Suppressor macrophage treated with lipopolysaccharide for 4 hours (primary cell): ENCODE measurements around the gene SIRT1.
A peak's percentile ranks its signal among the peaks of the same experiment; 100 is the strongest.
"Not testable (repeated sequence)": the region's sequence is repeated elsewhere in the genome, so short reads cannot be mapped to it uniquely, and the experiment has no call there.

Experiments used
- DNase-seq: peaks from one replicate; pipeline ENCODE4 v3.0.0-alpha.2; 2020

SIRT1 gene

DNA sequence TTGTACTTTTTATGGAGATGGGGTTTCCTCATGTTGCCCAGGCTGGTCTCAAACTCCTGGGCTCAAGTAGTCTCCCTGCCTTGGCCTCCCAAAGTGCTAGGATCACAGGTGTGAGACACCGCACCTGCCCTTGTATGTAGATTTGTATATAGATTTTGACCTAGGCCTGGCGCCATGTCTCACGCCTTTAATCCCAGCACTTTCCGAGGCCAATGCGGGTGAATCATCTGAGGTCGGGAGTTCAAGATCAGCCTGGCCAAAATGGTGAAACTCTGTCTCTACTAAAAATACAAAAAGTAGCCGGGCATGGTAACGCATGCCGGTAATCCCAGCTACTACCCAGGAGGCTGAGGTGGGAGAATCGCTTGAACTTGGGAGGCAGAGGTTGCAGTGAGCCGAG is 7.0 kb upstream of the SIRT1 start:
- not testable (repeated sequence) for DNase-seq

DNA sequence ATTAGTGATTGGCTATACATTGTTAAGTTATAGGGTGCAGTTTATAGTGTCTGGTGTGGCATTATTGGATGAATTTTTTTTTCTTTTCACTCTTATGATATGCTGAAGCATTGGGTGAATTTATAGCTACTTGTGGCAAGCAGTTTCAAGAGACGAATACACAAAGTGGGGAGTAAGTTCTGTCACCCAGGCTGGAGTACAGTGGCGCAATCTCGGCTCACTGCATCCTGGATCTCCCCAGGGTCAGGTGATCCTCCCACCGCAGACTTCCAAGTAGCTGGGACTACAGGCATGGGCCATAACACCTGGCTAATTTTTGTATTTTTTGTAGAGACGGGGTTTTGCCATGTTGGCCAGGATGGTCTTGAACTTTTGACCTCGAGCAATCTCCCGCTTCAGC is 6.3 kb upstream of the SIRT1 start:
- DNase-seq = no peak

DNA sequence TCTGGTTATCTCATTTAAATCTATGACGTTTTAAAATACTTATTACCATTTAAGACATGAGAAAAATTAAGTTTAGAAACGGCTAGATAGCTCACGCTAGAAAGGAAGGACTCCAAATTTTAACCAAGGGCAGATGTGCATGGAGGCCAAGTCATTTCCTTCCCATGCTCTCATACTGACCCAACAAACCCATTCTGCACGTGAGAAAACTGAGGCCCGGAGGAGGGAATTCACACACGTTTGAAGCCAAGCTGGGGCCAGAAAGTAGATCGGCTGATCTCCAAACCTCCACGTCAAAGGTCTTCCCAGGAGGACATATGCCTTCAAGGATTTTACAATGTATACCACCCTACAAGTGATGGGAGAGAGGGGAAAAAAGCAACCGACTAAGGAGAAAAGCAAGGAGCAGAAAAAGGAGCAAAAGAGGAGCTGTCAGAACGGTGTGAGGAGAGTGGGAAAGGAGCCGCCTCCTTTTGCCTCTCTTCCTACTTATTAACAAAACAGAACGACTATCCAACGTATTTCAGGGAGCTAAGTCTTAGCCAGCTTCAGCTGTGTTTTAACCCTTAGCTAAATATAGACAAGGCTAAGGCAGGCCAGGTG is 645 bp upstream of the SIRT1 start:
- DNase-seq = peak; percentile 12

DNA sequence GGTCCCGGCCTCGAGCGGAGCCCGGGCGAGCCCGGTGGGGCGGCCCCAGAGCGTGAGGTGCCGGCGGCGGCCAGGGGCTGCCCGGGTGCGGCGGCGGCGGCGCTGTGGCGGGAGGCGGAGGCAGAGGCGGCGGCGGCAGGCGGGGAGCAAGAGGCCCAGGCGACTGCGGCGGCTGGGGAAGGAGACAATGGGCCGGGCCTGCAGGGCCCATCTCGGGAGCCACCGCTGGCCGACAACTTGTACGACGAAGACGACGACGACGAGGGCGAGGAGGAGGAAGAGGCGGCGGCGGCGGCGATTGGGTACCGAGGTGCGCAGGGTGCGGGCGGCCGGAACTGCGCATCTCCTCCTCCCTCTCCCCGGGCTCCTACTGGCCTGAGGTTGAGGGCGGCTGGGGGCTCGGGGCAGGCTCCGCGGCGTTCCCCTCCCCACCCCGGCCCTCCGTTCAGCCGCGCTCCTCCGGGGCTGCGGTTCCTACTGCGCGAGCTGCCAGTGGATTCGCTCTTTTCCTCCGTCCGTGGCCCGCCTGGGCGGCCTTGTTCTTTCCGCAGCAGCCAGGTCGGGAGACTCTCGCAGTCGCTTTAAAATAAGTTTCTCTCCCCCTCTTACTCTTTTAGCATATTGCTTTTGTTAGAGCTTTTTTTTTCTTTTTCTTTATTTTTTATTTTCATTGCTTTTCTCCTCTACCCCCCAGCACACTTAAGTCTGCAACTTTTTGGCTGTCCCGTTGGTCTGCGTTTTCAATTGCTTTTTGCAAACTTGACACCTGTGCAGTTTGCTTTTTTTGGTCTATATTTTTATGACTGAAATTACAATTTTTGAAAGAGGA is 600 bp downstream of the SIRT1 start:
- DNase-seq = peak; percentile 83

DNA sequence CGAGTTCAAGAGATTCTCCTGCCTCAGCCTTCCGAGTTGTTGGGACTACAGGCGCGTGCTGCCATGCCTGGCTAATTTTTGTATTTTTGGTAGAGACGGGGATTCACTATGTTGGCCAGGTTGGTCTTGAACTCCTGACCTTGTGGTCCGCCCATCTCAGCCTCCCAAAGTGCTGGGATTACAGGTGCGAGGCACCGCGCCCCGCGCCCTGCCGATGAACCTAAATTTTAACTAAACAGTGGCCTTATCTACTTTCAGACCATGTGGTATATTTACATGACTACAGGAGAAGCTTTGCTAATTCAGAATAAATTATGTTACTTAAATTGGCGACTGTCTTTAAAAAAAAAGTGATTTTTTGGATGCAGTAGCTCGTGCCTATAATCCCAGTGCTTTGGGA is 9.2 kb downstream of the SIRT1 start:
- DNase-seq = no peak

DNA sequence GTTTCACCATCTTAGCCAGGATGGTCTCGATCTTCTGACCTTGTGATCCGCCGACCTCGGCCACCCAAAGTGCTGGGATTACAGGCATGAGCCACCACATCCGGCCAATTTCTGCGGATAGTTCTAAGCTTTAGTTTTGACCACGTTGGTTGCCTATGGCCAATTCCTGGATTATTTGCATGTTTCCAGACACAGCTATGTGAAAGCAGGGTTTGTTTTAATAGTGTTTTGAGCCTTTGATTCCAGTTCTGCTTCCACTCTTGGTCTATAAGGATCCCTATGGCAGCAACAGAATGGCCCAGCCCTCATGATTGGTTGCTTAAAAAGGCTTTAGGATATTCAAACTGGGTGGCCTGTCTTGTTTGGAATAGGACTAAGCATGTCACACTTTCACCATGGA is 19.1 kb downstream of the SIRT1 start:
- DNase-seq = no peak

DNA sequence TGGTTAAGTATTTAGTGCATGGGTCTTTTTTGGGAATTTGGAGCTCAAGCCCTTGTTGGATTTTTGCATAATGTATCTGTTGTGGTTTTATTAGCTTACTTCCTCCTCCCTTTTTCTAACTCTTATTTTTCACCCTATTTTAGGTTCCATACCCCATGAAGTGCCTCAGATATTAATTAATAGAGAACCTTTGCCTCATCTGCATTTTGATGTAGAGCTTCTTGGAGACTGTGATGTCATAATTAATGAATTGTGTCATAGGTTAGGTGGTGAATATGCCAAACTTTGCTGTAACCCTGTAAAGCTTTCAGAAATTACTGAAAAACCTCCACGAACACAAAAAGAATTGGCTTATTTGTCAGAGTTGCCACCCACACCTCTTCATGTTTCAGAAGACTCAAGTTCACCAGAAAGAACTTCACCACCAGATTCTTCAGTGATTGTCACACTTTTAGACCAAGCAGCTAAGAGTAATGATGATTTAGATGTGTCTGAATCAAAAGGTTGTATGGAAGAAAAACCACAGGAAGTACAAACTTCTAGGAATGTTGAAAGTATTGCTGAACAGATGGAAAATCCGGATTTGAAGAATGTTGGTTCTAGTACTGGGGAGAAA is 28.0 kb downstream of the SIRT1 start:
- DNase-seq = no peak

DNA sequence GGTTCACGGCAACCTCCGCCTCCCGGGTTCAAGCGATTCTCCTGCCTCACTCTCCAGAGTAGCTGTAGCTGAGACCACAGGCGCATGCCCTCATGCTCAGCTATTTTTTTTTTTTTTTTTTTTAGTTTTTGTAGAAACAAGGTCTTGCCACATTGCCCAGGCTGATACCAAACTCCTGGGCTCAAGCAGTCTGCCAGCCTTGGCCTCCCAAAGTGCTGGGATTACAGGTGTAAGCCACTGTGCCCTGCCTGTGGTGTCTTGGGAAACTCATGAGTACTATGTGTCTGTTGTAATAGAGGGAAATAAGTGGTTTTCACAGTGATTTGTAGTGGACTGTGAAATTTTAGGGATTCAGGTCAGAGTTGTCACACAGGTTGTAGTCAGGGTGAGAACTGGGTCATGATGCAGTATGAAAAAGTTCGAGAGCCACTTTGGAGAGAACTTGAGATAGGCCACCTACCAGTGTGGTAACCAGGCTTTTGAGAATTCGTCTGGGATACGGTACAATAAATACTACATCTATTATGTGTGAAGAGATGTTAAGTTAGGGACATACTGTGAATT is 30.4 kb downstream of the SIRT1 start:
- no peak for DNase-seq

DNA sequence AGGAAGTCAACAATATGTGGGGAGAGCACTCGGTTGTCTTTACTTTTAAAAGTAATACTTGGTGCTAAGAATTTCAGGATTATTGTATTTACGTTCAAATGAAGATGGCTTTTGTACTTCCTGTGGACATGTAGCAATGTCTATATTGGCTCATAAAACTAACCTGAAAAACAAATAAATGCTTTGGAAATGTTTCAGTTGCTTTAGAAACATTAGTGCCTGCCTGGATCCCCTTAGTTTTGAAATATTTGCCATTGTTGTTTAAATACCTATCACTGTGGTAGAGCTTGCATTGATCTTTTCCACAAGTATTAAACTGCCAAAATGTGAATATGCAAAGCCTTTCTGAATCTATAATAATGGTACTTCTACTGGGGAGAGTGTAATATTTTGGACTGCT is 32.7 kb downstream of the SIRT1 start:
- no peak for DNase-seq

DNA sequence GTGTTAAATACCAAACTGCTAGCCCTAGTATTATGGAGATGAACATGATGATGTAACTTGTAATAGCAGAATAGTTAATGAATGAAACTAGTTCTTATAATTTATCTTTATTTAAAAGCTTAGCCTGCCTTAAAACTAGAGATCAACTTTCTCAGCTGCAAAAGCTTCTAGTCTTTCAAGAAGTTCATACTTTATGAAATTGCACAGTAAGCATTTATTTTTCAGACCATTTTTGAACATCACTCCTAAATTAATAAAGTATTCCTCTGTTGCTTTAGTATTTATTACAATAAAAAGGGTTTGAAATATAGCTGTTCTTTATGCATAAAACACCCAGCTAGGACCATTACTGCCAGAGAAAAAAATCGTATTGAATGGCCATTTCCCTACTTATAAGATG is 33.2 kb downstream of the SIRT1 start:
- DNase-seq = no peak

DNA sequence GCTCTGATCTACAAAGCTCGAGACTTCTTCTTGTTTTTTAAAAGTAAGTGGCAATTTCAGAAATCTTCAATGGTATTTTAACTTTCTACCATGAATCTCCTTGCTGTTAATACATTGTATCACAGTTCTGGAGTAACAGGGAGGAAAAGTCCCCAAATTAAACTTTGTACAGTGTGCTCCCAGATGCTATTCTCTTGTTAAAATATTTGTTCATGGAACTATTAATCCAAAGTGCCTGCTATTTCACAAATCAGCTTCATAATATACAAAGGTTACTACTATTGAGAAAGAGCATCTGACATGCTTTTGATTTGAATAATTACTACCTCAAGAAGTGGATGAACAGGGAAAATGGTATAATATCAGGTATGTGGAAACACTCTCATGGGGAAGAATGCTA is 36.6 kb downstream of the SIRT1 start:
- DNase-seq = no peak

DNA sequence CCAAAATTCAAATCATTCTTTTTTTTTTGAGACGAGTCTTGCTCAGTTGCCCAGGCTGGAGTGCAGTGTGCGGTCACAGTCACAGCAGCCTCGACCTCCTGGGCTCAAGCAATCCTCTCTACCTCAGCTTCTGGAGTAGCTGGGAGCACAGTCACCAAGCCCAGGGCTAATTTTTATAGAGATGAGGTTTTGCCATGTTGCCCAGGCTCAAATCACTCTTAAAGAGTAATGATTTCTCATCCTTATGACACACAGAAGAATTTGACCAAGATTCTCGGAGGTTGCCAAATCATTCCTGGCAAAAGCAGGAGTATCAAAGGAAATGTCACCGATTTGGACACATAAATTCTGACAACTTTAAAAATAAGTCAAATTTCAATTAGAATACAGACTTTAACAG is 39.1 kb downstream of the SIRT1 start:
- DNase-seq = no peak

DNA sequence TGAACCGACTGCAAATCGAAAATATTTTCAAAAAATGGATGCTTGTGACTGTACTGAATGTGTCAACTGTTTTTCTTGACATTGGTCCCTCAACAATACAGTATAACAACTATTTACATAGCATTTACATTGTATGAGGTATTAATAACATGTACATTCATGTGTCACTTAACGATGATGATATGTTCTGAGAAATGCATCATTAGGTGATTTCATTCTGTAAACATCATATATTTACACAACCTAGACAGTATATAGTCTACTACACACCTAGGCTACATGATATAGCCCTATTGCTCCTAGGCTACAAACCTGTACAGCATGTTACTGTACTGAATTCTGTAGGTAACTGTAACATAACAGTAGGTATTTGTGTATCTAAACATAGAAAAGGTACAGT is 39.7 kb downstream of the SIRT1 start:
- DNase-seq = no peak

DNA sequence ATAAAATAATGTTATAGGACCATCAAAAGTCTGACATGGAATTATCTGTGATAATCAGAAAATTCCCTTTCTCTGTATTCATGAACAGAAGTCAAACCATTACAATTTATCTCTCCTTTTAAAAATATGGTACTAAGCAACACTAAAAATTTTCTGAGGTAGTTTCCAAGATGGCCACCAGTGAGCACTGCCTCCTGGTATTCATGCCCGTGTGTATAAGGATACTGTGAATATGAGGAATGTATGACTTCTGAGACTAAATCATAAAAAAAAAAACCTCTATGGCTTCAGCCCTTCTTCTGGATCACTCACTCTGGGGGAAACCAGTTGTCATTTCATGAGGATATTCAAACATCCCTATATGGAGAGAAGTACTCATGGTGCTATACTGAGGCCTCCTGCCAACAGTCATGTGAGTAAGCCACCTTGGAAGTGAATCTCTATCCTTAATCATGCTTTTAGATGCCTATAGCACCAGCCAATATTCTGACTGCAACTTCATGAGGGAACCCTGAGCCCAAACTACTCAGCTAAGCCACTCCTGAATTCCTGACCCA is 41.1 kb downstream of the SIRT1 start:
- DNase-seq = no peak

DNA sequence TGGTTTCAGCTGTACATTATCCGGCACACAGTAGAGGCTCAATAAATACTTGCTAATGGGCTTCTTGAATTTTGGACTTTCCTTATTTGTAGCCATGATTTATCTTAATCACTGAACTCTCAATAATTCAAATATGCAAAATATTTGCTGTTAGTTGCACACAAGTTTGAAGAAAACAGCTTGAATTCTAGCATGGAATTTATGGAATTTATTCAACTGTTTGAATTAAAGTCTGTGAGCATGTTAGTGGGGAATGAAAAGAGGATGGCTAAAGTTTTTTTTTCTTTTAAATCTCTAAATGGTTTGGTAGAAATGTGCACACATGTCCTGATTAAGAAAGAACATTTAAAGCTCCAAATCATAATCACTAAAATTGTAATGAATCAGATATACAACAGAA is 42.5 kb downstream of the SIRT1 start:
- no peak for DNase-seq

DNA sequence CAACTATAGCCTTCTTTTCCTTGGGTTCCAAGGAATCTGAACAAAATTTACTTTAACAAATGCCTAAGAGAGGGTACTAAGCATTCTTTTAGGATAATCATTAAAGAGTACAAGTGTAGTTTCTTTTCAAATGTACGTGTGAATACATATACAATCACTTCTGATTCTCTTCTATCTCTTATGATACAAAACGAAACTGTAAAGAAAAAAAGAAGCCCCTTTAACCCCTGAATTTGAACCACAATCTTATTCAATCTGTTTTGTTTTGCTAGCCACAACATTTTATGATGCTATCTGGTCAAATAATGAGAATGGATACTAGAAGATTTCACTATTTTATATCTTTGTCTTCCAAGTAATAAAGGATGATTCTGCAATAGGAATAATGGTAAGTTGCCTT is 48.7 kb downstream of the SIRT1 start:
- no peak for DNase-seq

DNA sequence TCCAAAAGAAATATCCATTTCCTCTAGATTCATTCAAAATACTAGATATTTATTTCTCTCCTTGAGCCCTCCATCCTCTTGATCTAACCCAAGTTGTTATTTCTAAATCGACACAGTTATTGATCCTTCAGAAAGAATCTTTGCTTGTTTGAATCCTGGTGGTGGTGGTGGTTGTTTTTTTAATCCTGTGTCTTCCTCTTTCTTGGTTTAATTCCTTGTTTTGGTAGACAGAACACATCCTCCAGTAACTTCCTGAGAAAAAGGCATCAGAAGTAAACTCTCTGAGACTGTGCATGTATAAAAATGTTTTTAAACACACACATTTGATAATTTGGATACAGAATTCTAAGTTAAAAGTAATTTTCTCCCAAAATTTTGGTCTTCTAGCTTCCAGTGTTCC is 49.9 kb downstream of the SIRT1 start:
- peak; percentile 8 for DNase-seq

DNA sequence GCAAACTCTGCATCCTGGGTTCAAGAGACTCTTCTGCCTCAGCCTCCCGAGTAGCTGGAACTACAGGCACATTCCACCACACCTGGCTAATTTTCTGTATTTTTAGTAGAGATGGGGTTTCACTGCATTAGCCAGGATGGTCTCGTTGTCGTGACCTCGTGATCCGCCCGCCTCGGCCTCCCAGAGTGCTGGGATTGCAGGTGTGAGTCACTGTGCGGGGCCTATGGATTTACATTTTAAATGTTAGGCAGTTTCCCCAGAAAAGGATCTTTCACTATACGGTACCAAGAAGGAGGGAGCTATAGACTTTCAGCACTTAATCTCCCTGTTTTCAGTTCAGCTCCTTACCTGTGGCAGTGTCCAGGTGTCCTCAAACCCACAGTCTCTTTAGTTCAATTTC is 50.8 kb downstream of the SIRT1 start:
- no peak for DNase-seq

DNA sequence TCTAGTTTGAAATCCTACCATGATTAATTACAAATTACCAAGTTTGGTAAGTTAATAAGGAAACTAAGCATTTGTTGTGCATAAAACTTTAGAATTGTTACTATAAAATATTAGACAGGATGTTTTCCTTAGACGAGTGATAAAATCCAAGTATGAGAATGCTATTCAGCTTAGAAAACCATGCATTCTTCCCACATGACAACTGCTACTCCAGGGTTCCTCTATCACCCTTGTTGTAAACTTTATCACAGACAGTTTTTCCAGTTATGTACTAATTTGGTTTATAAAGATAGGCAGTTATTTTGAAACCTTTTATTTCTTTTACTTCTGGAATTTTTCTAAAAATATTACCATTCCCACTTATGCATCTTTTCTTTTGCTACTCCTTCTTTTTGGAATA is 52.0 kb downstream of the SIRT1 start:
- DNase-seq = no peak

DNA sequence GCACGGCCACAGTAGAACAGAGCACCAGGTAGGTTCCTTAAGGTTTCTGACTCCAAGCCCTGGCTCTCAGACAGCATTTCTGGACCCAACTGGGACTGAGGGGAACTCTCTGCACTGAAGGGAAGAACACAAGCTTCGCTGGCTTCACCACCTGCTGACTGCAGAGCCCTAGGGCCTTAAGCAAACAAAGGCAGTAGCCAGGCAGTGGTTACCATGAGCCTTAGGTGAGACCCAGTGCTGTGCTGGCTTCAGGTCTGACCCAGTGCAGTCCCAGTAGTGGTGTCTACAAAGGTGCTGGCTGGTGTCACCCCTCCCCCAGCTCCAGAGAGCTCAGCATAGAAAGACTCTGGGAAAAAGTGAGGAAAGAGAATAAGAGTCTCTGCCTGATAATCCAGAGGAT is 59.5 kb downstream of the SIRT1 start:
- DNase-seq = no peak

DNA sequence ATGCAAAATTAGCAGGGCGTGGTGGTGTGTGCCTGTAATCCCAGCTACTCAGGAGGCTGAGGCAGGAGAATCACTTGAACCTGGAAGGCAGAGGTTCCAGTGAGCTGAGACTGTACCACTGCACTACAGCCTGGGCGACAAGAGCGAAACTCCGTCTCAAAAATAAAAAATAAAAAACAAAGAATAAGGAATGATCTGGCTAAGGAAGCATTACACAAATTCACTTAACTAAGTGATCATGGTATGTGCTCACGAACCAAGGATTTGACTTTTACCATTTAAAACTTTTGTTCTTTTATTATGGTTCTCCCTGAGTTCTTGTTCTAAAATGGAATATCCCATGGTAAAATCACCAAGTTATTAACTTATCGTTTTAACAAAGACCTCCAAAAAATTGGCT is 71.2 kb downstream of the SIRT1 start:
- no peak for DNase-seq

DNA sequence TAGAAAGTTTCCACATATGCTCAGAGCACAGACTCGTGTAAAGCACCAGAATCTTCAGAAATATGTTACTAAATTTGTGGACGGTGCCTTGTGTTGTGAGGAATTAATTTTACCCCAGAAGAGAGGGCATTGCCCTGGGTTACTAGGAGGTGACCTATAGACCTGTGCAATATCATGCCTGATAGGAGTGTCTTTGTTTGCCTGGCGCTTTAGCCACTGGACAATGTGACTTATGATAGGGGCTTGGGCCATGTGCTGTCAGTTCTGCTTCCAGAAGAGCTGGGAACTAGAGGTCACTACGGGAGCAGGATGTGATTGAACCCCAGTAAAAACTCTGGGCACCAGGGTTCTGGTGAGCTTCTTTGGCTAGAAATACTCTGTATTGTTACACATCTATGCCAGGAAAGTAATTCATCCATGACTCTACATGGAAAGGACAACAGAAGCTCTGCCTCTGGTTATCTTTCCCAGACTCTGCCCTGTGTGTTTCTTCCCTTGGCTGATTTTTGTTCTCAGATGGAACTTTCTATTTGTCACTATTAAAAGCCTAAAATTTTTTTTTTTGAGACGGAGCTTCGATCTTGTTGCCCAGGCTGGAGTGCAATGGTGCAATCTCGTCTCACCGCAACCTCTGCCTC is 75.5 kb downstream of the SIRT1 start:
- DNase-seq = no peak

DNA sequence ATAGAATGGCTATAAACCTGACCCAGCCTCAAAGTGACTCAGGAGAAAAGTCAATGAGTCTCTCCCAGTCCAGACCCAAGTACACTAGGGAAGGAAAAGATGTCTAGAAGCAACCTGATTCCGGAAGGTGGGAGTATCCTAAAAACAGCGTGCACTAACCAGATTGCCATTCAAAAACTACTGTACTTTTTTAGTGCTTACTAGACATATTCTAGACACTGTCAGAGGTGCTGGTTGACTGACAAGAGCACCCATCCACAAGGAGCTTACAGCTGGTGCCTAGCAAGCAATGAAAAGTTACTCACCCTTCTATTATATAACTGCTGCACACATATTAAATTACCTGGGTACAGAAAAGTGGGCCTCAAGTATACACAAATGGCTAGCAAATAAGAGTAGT is 81.0 kb downstream of the SIRT1 start:
- DNase-seq = no peak
